Activated naive CD8-positive, alpha-beta T cell treated with anti-CD3 and anti-CD28 coated beads, Interleukin-2, amount 10 ng/mL, durations not matched to agents 7 days and 5 days (primary cell): ENCODE results near the gene SLC1A3. TPM values are rescaled to one million over a fixed set of nuclear protein-coding genes. Genes with fewer than 3 reads are reported as not detected.

Experiments
- ATAC-seq: fragments of 150-1000 bp; cut with Tn5 transposase; one replicate; pipeline ENCODE4 v1.10.0; 2021; ENCODE audit warnings: low read depth, moderate library complexity
- POLR2A ChIA-PET: fragments of 350-600 bp; sonication (Branson Sonifier 250); formaldehyde crosslinking; loops from one replicate; lab custom pipeline; 2021; ENCODE audit warnings: antibody characterized with exemption; lab: Charles Lee
- DNase-seq: peaks from one replicate; pipeline ENCODE4 v3.0.0; 2021
- H3K27ac Mint-ChIP-seq: one replicate; pipeline ENCODE4 v1.8.0; 2022; ENCODE audit warnings: mild to moderate bottlenecking, mixed read lengths
- H3K27me3 Mint-ChIP-seq: one replicate; pipeline ENCODE4 v1.8.0; 2022; ENCODE audit warnings: mild to moderate bottlenecking, moderate library complexity, mixed read lengths
- H3K36me3 Mint-ChIP-seq: one replicate; pipeline ENCODE4 v1.8.0; 2021; ENCODE audit warnings: mild to moderate bottlenecking, mixed read lengths
- H3K4me1 Mint-ChIP-seq: one replicate; pipeline ENCODE4 v1.8.0; 2021; ENCODE audit warnings: mixed read lengths
- H3K4me3 Mint-ChIP-seq: one replicate; pipeline ENCODE4 v1.8.0; 2022; ENCODE audit warnings: mild to moderate bottlenecking, moderate library complexity, mixed read lengths
- H3K9me3 Mint-ChIP-seq: one replicate; pipeline ENCODE4 v1.8.0; 2021; ENCODE audit warnings: mixed read lengths
- total RNA-seq, 2 experiments: library from RNA; stranded (reverse); gene quantifications; one replicate each; pipeline ENCODE4 v1.2.3, GENCODE V29; 2021

Gene SLC1A3
- total RNA-seq, 2 experiments from 2014 or later, result 1.5 to 1.9 TPM

DNA sequence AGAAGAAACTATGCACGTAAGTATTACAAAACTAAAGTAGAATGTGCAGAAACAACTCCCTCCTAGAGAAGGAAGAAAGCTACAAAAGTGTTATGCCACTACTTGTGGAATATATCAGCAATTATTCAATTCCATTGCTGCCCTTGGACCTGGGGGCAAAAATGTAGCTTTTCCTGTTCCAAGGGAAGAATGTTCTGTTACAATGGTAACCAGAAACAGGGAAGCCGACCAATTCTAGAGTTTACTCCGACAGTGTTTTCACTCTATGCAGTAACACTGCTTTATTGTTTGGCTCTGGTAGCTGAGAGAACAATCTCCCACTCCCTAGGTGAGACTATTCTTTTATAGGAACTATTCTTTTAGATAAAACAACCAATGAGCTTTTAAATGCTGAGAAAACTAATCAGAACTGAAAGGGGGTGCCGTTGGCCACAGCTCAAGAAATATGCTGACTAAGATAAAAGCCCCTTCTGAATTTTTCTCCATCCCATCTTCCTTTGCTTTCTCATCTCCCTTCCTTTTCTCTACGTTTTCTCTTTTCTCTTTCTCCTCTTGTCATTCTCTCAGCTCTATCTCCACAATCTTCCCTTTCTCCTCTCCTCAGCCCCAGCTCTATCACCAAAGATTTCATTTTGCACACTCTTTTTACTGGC is 54.1 kb downstream of the SLC1A3 start:
- H3K4me1 Mint-ChIP-seq, result peaks cover 2% of the 10 kb centered on the region
- peaks cover 19% of the 10 kb centered on the region for H3K27me3 Mint-ChIP-seq
- H3K4me3 Mint-ChIP-seq, result no peak overlapping the region
- no peaks in the 10 kb centered on the region for H3K36me3 Mint-ChIP-seq
- H3K27ac Mint-ChIP-seq, result no peak overlapping the region
- DNase-seq, result no peak
- no peaks in the 10 kb centered on the region for H3K9me3 Mint-ChIP-seq
- no peak for ATAC-seq
- POLR2A ChIA-PET, result no interaction called here

- H3K36me3 Mint-ChIP-seq, result no peaks in the 10 kb centered on the region
- POLR2A ChIA-PET, result no interaction called here
- no peaks in the 10 kb centered on the region for H3K9me3 Mint-ChIP-seq
These were observed 55.2 kb downstream of the SLC1A3 start for GRCh38 chr5:36661456-36662220.

DNA sequence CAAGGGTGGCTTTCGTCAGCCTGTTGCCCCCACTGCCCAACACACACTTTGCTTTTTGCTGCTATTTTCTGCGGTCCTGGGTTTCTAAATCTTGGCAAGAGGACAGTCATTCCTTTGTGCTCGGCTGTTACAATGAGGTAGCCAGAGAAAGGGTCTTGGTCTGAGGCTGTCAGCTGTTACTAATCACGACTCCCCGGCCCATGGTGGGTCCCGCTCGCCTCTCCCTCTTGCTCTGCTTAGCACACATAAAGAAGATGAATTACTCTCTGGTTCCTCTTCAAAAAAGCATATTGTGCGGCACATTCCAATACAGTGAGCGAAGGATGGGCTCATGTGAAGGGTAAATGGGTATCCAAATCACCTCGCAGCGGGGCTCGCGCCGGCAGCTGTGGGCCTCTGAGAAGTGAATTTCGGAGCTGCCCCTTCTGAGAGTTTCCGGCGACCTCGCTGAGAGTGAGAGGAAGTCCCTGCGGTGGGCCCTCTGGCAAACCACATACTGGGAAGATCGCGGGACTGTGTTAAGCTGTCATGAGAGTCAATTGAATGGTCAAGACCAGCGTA is 56.0 kb downstream of the SLC1A3 start:
- no peaks in the 10 kb centered on the region for H3K9me3 Mint-ChIP-seq
- DNase-seq (no peak), ATAC-seq (no peak)
- H3K4me1 Mint-ChIP-seq, result peaks cover 2% of the 10 kb centered on the region
- no peak overlapping the region for H3K4me3 Mint-ChIP-seq
- H3K27me3 Mint-ChIP-seq, result peaks cover 19% of the 10 kb centered on the region
- POLR2A ChIA-PET, result no interaction called here
- H3K27ac Mint-ChIP-seq, result no peak overlapping the region
- no peaks in the 10 kb centered on the region for H3K36me3 Mint-ChIP-seq

More at GRCh38 chr5:36661456-36662220, 55.2 kb downstream of the SLC1A3 start:
- ATAC-seq, result no peak
- H3K27ac Mint-ChIP-seq, result no peak overlapping the region
- peaks cover 2% of the 10 kb centered on the region for H3K4me1 Mint-ChIP-seq
- peaks cover 22% of the 10 kb centered on the region for H3K27me3 Mint-ChIP-seq
- DNase-seq, result no peak
- no peak overlapping the region for H3K4me3 Mint-ChIP-seq

DNA sequence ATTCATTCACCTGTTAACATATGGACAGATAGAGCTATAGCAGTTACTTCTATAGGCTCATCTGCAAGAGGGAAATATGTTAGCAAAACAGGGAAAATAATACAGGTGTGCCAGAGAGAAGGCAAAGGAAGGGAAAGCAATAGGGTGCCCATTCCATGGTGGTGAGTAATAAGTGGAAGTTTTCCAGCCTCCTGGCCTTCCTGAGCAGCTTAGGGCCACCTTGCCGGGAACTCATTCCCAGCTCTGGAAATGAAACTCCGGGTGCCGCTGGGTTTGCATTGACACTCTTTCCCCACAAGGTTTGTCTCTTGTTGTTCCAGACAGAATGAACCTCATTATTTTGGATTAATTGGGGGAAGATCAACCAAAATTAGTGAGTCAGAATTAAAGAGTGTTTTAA is 58.4 kb downstream of the SLC1A3 start:
- H3K9me3 Mint-ChIP-seq, result no peaks in the 10 kb centered on the region
- H3K4me3 Mint-ChIP-seq, result no peak overlapping the region
- POLR2A ChIA-PET, result no interaction called here
- DNase-seq, result no peak
- H3K36me3 Mint-ChIP-seq, result no peaks in the 10 kb centered on the region
- H3K4me1 Mint-ChIP-seq, result no peaks in the 10 kb centered on the region
- no peak for ATAC-seq
- no peak overlapping the region for H3K27ac Mint-ChIP-seq
- peaks cover 7% of the 10 kb centered on the region for H3K27me3 Mint-ChIP-seq

- no peaks in the 10 kb centered on the region for H3K36me3 Mint-ChIP-seq
- no peak for ATAC-seq
- POLR2A ChIA-PET, result no interaction called here
These were observed 59.2 kb downstream of the SLC1A3 start for GRCh38 chr5:36665628-36666027.

DNA sequence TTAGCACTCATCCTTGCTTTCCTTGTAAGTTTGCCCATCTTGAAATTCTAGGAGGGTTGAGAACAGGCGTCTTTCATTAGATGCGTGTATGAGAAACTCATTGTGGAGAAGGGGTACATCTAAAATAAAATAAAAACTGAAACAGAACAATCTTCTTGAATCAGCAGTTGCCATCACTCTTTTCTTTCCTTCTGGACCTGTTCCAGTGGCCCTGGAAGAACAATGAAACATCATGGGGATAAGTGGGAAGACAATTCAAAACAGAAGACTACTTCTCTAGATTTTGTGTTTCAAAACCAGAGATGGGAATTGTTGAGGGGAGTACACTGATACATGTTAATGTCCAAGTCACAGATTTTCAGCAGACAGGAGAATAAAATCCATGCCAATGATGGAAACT is 59.9 kb downstream of the SLC1A3 start:
- Mint-ChIP-seq H3K4me1 (no peaks in the 10 kb centered on the region), H3K36me3 (no peaks in the 10 kb centered on the region), H3K27ac (no peak overlapping the region), H3K27me3 (peaks cover 2% of the 10 kb centered on the region), H3K9me3 (no peaks in the 10 kb centered on the region), H3K4me3 (no peak overlapping the region)
- DNase-seq (no peak), ATAC-seq (no peak)
- POLR2A ChIA-PET, result no interaction called here

More at GRCh38 chr5:36665628-36666027, 59.2 kb downstream of the SLC1A3 start:
- no peak overlapping the region for H3K4me3 Mint-ChIP-seq
- H3K27me3 Mint-ChIP-seq, result peaks cover 4% of the 10 kb centered on the region
- no peak for DNase-seq
- no peaks in the 10 kb centered on the region for H3K4me1 Mint-ChIP-seq
- H3K27ac Mint-ChIP-seq, result no peak overlapping the region
- no peaks in the 10 kb centered on the region for H3K9me3 Mint-ChIP-seq

GRCh38 chr5:36666986-36667385 is 60.6 kb downstream of the SLC1A3 start:
- H3K4me3 Mint-ChIP-seq, result no peak overlapping the region
- H3K4me1 Mint-ChIP-seq, result no peaks in the 10 kb centered on the region
- no peak overlapping the region for H3K27ac Mint-ChIP-seq
- H3K36me3 Mint-ChIP-seq, result no peaks in the 10 kb centered on the region
- DNase-seq (no peak), ATAC-seq (no peak)
- H3K9me3 Mint-ChIP-seq, result no peaks in the 10 kb centered on the region
- POLR2A ChIA-PET, result no interaction called here
- H3K27me3 Mint-ChIP-seq, result peaks cover 2% of the 10 kb centered on the region

DNA sequence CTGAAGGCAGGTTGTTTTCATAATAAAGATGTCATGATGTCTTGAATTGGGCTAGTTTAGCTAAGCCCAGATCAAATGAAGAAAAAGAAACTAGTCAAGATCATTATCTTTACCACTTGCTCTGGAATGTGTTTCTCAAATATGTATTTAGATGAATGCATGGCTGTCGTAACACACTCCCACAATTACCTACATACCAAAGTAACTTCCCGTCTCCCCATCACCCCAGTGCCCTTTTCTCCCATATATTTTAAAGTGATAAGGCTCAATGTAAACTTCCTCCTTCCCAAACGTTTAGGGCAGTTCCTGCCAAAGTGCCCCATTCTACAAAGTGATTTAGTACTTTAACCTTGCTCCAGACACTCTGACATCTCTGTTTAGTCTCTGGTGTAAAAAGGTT is 61.4 kb downstream of the SLC1A3 start:
- Mint-ChIP-seq H3K27ac (no peak overlapping the region), H3K9me3 (no peaks in the 10 kb centered on the region), H3K4me3 (no peak overlapping the region), H3K27me3 (peaks cover 2% of the 10 kb centered on the region), H3K4me1 (no peaks in the 10 kb centered on the region), H3K36me3 (no peaks in the 10 kb centered on the region)
- POLR2A ChIA-PET, result no interaction called here
- no peak for ATAC-seq
- no peak for DNase-seq

GRCh38 chr5:36669015-36669651 is 62.7 kb downstream of the SLC1A3 start:
- Mint-ChIP-seq H3K36me3 (no peaks in the 10 kb centered on the region), H3K4me1 (no peaks in the 10 kb centered on the region)
- POLR2A ChIA-PET, result no interaction called here

DNA sequence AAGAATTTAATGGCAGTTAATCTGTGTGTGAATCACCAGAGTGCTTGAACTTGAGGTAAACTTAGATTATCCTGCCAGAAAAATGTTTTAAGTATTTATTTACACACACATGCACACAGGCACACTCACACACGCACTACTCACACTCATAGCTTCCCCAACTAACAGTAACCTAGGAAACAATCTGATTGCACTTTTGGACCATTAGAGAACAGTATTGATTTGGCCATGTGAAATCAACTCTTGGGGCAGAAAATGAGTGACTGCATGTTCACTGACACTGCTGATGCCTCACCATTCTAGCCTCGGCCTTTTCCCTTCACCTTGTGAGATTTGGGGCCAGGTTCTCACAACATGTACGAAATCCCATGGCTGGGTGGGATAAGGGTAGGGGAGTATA is 64.1 kb downstream of the SLC1A3 start:
- no peaks in the 10 kb centered on the region for H3K36me3 Mint-ChIP-seq
- DNase-seq (no peak), ATAC-seq (no peak)
- no peaks in the 10 kb centered on the region for H3K4me1 Mint-ChIP-seq
- peaks cover 6% of the 10 kb centered on the region for H3K27me3 Mint-ChIP-seq
- no peak overlapping the region for H3K4me3 Mint-ChIP-seq
- H3K27ac Mint-ChIP-seq, result no peak overlapping the region
- POLR2A ChIA-PET, result no interaction called here
- H3K9me3 Mint-ChIP-seq, result no peaks in the 10 kb centered on the region

More at GRCh38 chr5:36669015-36669651, 62.7 kb downstream of the SLC1A3 start:
- H3K9me3 Mint-ChIP-seq, result no peaks in the 10 kb centered on the region
- ATAC-seq, result no peak
- H3K27me3 Mint-ChIP-seq, result peaks cover 4% of the 10 kb centered on the region
- H3K4me3 Mint-ChIP-seq, result no peak overlapping the region
- H3K27ac Mint-ChIP-seq, result no peak overlapping the region
- DNase-seq, result no peak

GRCh38 chr5:36675282-36675681 is 68.9 kb downstream of the SLC1A3 start:
- POLR2A ChIA-PET, result no interaction called here
- Mint-ChIP-seq H3K36me3 (no peaks in the 10 kb centered on the region), H3K27ac (no peak overlapping the region), H3K27me3 (peaks cover 6% of the 10 kb centered on the region), H3K9me3 (no peaks in the 10 kb centered on the region), H3K4me3 (no peak overlapping the region), H3K4me1 (no peaks in the 10 kb centered on the region)
- no peak for DNase-seq
- no peak for ATAC-seq

DNA sequence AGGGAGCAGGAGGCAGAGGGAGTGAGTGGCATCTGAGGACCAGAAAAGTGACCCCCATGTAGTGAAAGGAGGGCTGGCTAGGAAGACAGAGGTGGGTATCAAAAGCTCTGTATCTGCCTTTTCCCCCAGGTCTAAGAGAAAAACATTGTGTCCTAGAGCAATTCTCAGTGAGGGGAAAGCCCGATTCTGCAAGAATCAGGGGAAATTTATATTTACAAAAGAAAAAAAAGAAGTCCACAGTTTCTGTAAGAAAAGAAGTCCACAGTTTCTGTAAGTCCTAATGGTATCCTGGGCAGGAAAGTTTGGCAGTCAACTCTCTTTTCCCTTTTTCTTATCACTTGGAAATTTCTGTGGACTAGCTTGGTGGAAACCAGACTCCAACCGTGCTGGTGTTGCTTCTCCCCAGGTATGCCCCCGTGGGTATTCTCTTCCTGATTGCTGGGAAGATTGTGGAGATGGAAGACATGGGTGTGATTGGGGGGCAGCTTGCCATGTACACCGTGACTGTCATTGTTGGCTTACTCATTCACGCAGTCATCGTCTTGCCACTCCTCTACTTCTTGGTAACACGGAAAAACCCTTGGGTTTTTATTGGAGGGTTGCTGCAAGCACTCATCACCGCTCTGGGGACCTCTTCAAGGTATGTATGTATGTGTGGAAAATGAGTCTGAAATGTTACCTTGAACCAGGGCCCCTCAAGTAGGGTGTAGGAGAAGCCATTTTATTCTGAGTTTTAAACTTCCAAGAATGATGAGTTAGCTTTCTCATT is 73.0 kb downstream of the SLC1A3 start:
- ATAC-seq (no peak), DNase-seq (no peak)
- H3K27ac Mint-ChIP-seq, result no peak overlapping the region
- no peak overlapping the region for H3K4me3 Mint-ChIP-seq
- no peaks in the 10 kb centered on the region for H3K36me3 Mint-ChIP-seq
- H3K9me3 Mint-ChIP-seq, result no peaks in the 10 kb centered on the region
- no peaks in the 10 kb centered on the region for H3K4me1 Mint-ChIP-seq
- POLR2A ChIA-PET, result no interaction called here
- H3K27me3 Mint-ChIP-seq, result peaks cover 2% of the 10 kb centered on the region

DNA sequence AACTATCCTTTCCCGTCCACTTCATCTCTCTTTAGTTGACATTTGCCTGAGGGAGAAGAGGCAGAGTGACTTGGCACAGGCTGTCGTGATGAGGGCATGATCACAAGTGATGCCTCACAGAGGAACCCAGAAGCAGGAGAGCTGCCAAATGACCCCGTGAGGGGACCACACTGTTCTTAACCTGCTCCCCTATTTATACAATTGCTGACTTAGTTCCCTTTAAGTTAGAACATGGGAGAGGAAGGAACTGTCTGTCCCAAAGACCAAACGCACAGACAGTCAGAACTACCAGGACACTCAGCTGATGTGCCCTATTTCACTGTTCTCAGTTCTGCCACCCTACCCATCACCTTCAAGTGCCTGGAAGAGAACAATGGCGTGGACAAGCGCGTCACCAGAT is 73.7 kb downstream of the SLC1A3 start:
- no peaks in the 10 kb centered on the region for H3K36me3 Mint-ChIP-seq
- no peaks in the 10 kb centered on the region for H3K4me1 Mint-ChIP-seq
- no peaks in the 10 kb centered on the region for H3K9me3 Mint-ChIP-seq
- POLR2A ChIA-PET, result no interaction called here
- peaks cover 2% of the 10 kb centered on the region for H3K27me3 Mint-ChIP-seq
- DNase-seq (no peak), ATAC-seq (no peak)
- H3K27ac Mint-ChIP-seq, result no peak overlapping the region
- H3K4me3 Mint-ChIP-seq, result no peak overlapping the region
